ENCODE measurements around the gene KRT10.

GRCh38 chr17:40777971-40778370 lies 44.4 kb downstream of the KRT10 start:
- TF ChIP-seq EZH2phosphoT487 (IDR thresholded peaks at IDR 0.05; ENCODE audit: borderline replicate concordance, low read depth): no peak
- TF ChIP-seq, protein P1, sequence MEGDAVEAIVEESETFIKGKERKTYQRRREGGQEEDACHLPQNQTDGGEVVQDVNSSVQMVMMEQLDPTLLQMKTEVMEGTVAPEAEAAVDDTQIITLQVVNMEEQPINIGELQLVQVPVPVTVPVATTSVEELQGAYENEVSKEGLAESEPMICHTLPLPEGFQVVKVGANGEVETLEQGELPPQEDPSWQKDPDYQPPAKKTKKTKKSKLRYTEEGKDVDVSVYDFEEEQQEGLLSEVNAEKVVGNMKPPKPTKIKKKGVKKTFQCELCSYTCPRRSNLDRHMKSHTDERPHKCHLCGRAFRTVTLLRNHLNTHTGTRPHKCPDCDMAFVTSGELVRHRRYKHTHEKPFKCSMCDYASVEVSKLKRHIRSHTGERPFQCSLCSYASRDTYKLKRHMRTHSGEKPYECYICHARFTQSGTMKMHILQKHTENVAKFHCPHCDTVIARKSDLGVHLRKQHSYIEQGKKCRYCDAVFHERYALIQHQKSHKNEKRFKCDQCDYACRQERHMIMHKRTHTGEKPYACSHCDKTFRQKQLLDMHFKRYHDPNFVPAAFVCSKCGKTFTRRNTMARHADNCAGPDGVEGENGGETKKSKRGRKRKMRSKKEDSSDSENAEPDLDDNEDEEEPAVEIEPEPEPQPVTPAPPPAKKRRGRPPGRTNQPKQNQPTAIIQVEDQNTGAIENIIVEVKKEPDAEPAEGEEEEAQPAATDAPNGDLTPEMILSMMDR (IDR thresholded peaks at IDR 0.05): no peak
- TF ChIP-seq, protein P2, sequence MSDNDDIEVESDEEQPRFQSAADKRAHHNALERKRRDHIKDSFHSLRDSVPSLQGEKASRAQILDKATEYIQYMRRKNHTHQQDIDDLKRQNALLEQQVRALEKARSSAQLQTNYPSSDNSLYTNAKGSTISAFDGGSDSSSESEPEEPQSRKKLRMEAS (IDR thresholded peaks at IDR 0.05; ENCODE audit: low read depth): no peak
- TF ChIP-seq RAD21 (IDR thresholded peaks at IDR 0.05; ENCODE audit: low read length): no peak
- TF ChIP-seq RFX5 (IDR thresholded peaks at IDR 0.05; ENCODE audit: low read length): no peak
- no peak for TF ChIP-seq RCOR1 (IDR thresholded peaks at IDR 0.05; ENCODE audit: low read length)
- TF ChIP-seq SIN3A (IDR thresholded peaks at IDR 0.05; ENCODE audit: borderline replicate concordance, low read depth, low read length): no peak

All from SK-N-SH (cell line).